ENCODE results near the gene GPR137B.

The GPR137B gene

DNA sequence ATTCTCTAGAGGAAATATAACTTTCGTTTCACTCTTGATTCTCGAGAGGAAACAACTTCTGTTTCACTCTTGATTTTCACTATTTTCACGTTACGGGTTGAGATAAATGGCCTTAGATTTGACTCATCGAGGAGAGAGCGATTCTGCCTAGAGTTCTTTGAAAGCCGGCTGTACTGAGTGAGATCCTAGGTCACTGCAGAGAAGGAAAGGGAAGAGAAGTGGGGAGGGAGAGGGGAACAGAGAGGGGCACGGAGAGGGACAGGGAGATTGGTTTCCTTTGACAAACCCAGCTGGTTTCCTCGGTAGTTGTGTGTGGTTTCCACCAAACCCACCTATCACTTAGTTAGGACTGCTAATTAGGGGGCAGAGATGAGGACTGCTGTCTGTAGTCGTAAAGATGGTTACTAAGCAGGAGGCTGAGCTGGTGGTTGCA is 21.6 kb upstream of the GPR137B start:
- DNase-seq (ENCODE audit: low spot score): no peak
- no peak for TF ChIP-seq CTCF (IDR thresholded peaks at IDR 0.05; ENCODE audit: extremely low read depth, missing control alignments)

DNA sequence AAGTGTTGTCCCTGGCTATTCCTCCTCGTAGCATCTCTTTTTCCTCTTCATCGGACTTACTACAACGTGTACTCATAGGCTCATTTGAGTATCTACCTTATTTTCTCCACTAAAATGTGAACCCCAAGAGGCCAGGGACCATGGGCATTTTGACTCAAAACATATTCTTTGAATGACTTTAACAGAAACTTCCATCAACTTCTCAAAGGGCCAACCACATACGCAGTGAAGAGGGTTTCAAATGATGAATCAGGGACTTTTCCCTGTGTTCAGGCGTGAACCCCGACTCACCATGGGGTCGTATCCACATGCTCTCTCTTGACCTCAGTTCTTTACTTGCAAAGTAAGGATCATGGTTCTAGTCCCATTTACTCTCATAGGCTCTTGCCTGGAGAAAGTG is 20.2 kb upstream of the GPR137B start:
- TF ChIP-seq CTCF (IDR thresholded peaks at IDR 0.05; ENCODE audit: extremely low read depth, missing control alignments): no peak

DNA sequence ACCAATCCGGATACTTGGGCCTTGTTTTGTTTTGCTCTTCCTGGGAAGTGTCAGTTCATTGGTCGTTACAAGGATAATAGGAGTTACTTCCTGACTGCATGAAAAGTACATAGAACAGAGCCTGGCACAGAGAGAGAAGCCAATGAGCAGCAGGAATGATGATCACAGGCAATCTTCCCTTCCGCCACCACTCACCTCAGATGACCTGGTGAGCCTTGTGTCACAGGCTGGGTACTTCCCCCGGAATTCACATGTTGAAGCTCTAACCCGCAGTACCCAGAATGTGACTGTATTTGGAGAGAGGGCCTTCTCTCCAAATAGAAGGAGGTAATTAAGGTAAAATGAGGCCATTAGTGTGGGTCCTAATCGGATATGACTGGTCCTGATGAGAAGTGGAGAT is 18.8 kb upstream of the GPR137B start:
- no peak for TF ChIP-seq CTCF (IDR thresholded peaks at IDR 0.05; ENCODE audit: extremely low read depth, missing control alignments)
- no peak for DNase-seq (ENCODE audit: low spot score)

More for the DNA sequence above, 20.2 kb upstream of the GPR137B start:
- peak; percentile 45 for DNase-seq (ENCODE audit: low spot score)

DNA sequence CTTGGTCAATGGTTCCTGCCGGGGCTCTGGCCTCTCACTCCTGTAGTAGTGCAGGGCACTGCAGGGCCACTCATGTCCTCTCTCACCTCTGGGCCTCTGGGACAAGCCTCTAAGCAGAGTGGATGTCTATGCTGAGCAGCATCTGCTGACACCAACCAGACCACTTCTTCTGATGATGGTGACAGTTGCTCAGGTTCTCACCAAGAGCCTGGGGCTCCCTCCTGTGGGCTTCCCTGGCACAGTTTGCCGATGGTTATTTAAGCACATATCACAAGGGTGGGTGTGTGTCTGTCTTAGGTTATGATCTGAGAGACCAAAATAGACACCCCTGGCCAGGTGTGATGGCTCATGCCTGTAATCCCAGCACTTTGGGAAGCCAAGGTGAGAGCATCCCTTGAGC is 17.4 kb upstream of the GPR137B start:
- TF ChIP-seq CTCF (IDR thresholded peaks at IDR 0.05; ENCODE audit: extremely low read depth, missing control alignments): no peak
- no peak for DNase-seq (ENCODE audit: low spot score)

DNA sequence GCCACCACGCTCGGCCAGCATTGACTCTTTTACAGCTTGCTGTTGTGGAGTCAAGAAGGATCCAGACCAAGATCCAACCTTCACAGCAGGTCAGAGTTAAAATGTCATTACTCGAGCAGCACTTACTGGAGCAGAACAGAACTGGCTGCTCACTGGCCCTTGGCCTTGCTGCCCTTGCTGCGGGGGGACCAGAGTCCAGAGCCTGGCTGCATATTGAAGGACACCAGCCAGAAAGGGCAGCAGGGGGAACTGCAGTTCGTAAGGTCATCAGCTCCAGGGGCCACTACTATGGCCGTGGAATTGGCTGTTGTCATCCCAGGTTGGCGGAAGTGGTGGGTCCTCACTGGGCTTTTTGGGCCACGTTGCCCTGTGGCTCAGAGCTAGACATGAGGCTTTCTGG is 15.3 kb upstream of the GPR137B start:
- TF ChIP-seq CTCF (IDR thresholded peaks at IDR 0.05; ENCODE audit: extremely low read depth, missing control alignments): no peak
- no peak for DNase-seq (ENCODE audit: low spot score)

DNA sequence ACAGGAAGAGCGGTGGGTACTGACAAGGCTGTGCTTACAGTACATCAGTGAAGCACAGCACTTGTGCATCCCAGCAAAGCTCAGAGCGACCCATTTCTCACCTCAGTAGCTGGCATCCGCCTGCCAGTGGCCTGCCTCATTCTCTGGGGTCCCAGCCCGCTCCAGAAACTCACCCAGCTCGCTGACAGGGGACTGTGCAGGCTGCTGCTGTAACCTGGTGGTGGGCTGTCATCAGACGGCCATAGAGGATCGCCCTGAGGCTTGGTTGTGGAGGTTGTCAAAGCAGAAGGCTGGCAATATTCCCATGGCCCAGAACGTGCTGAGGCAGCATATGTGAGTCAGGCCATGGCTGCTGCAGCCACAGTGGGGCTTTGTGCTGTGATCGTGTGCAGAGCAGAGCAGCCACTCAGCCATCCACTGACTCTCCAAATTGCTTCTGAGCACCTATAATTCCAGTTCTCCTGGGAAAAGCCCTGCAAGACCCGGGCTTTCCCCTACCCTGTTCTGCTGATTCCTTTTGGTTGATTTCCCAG is 13.6 kb upstream of the GPR137B start:
- no peak for DNase-seq (ENCODE audit: low spot score)
- no peak for TF ChIP-seq CTCF (IDR thresholded peaks at IDR 0.05; ENCODE audit: extremely low read depth, missing control alignments)

DNA sequence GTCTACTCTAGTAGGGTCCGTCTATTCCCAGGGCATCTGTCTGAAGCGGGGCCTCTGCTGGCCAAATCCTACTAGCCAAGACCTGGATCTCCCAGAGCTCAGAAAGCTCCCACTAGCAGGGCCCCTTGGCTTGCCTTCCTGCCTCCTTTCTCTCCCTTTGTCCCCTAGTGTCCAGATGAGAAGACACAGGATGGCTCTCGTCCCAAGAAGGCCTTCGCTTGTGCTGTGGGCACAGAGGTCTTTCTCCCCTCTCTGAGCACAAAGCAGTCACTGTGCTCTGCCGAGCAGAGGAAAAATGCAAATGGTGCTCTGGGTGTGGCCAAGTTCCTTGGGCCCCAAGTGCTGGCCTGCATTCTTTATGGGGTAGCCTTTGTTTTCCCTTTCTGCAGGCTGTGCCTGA is 13.0 kb upstream of the GPR137B start:
- no peak for TF ChIP-seq CTCF (IDR thresholded peaks at IDR 0.05; ENCODE audit: extremely low read depth, missing control alignments)
- no peak for DNase-seq (ENCODE audit: low spot score)
